Mesothelial cell of epicardium (in vitro differentiated cells): Measurements from ENCODE around the gene IPCEF1. TPM values are rescaled to one million over a fixed set of nuclear protein-coding genes. Genes with fewer than 3 reads are reported as not detected.
"Not testable (repeated sequence)": the region's sequence is repeated elsewhere in the genome, so short reads cannot be mapped to it uniquely, and the experiment has no call there.

Source experiments
- DNase-seq, 2 experiments: peaks; one replicate each; pipeline ENCODE4 v3.0.0; 2021; ENCODE audit warnings: low spot score in 2 of 2; ENCODE audit not compliant: unreplicated experiment in 2 of 2
- H3K27ac Mint-ChIP-seq: 2 replicates; pipeline ENCODE4 v1.8.0; 2021; ENCODE audit warnings: mixed read lengths
- H3K27me3 Mint-ChIP-seq: 2 replicates; pipeline ENCODE4 v1.8.0; 2021; ENCODE audit warnings: low read depth, mixed read lengths
- H3K36me3 Mint-ChIP-seq: 2 replicates; pipeline ENCODE4 v1.8.0; 2021; ENCODE audit warnings: mixed read lengths
- H3K4me1 Mint-ChIP-seq: 2 replicates; pipeline ENCODE4 v1.8.0; 2021; ENCODE audit warnings: mixed read lengths
- H3K4me3 Mint-ChIP-seq: 2 replicates; pipeline ENCODE4 v1.8.0; 2021; ENCODE audit warnings: mild to moderate bottlenecking, moderate library complexity, mixed read lengths
- H3K9me3 Mint-ChIP-seq: 2 replicates; pipeline ENCODE4 v1.8.0; 2021; ENCODE audit warnings: mixed read lengths
- CTCF ChIP-seq: fragments of 200-600 bp; sonication (generic); IDR thresholded peaks from one replicate; pipeline ENCODE4 v1.5.0; 2021; ENCODE audit warnings: antibody characterized with exemption; ENCODE audit not compliant: unreplicated experiment
- total RNA-seq: library from RNA; stranded (reverse); gene quantifications from 3 replicates; pipeline ENCODE4 v1.2.1, GENCODE V29; 2021

Gene IPCEF1
- total RNA-seq, 1 donor from 2014 or later: 0.76 TPM

GRCh38 chr6:154304191-154304590 lies 52.4 kb downstream of the IPCEF1 start:
- peaks cover 2% of the 10 kb centered on the region for H3K4me1 Mint-ChIP-seq
- no peak for DNase-seq
- no peaks in the 10 kb centered on the region for H3K27me3 Mint-ChIP-seq
- no peak for TF ChIP-seq CTCF
- H3K9me3 Mint-ChIP-seq: peaks cover 4% of the 10 kb centered on the region
- no peaks in the 10 kb centered on the region for H3K36me3 Mint-ChIP-seq
- H3K27ac Mint-ChIP-seq: no peak overlapping the region
- H3K4me3 Mint-ChIP-seq: no peak overlapping the region

- not testable (repeated sequence) for H3K9me3 Mint-ChIP-seq, H3K27me3 Mint-ChIP-seq, H3K4me3 Mint-ChIP-seq, H3K4me1 Mint-ChIP-seq, H3K36me3 Mint-ChIP-seq, H3K27ac Mint-ChIP-seq, DNase-seq
Measured at GRCh38 chr6:154303642-154304041, 53.0 kb downstream of the IPCEF1 start.

- no peaks in the 10 kb centered on the region for H3K27me3 Mint-ChIP-seq
- no peak for TF ChIP-seq CTCF
- H3K27ac Mint-ChIP-seq: no peak overlapping the region
- peaks cover 8% of the 10 kb centered on the region for H3K4me1 Mint-ChIP-seq
- H3K36me3 Mint-ChIP-seq: no peaks in the 10 kb centered on the region
- no peak for DNase-seq
- no peak overlapping the region for H3K4me3 Mint-ChIP-seq
- peaks cover 2% of the 10 kb centered on the region for H3K9me3 Mint-ChIP-seq
Measured at GRCh38 chr6:154301839-154302752, 54.5 kb downstream of the IPCEF1 start.

GRCh38 chr6:154301086-154301625 lies 55.4 kb downstream of the IPCEF1 start:
- Mint-ChIP-seq H3K27ac (no peak overlapping the region), H3K36me3 (no peaks in the 10 kb centered on the region), H3K27me3 (no peaks in the 10 kb centered on the region), H3K4me3 (no peak overlapping the region), H3K9me3 (no peaks in the 10 kb centered on the region), H3K4me1 (peaks cover 8% of the 10 kb centered on the region)
- no peak for TF ChIP-seq CTCF
- DNase-seq: no peak

- H3K27ac Mint-ChIP-seq: no peak overlapping the region
- no peaks in the 10 kb centered on the region for H3K27me3 Mint-ChIP-seq
- H3K36me3 Mint-ChIP-seq: no peaks in the 10 kb centered on the region
- DNase-seq: no peak
- no peak overlapping the region for H3K4me3 Mint-ChIP-seq
- H3K4me1 Mint-ChIP-seq: peaks cover 12% of the 10 kb centered on the region
- TF ChIP-seq CTCF: no peak
- peaks cover 4% of the 10 kb centered on the region for H3K9me3 Mint-ChIP-seq
Measured at GRCh38 chr6:154298297-154298696, 58.3 kb downstream of the IPCEF1 start.

GRCh38 chr6:154297721-154298120 lies 58.9 kb downstream of the IPCEF1 start:
- H3K27me3 Mint-ChIP-seq: no peaks in the 10 kb centered on the region
- no peak overlapping the region for H3K4me3 Mint-ChIP-seq
- H3K36me3 Mint-ChIP-seq: no peaks in the 10 kb centered on the region
- TF ChIP-seq CTCF: no peak
- DNase-seq: no peak
- peak overlapping the region; percentile 27 for H3K27ac Mint-ChIP-seq
- H3K9me3 Mint-ChIP-seq: peaks cover 9% of the 10 kb centered on the region
- H3K4me1 Mint-ChIP-seq: peaks cover 18% of the 10 kb centered on the region
